WI38 (cell line): ENCODE results near the gene DTNB.
A peak's percentile ranks its signal among the peaks of the same experiment; 100 is the strongest.
"Not testable (repeated sequence)": the region's sequence is repeated elsewhere in the genome, so short reads cannot be mapped to it uniquely, and the experiment has no call there.

Experiments used
- H3K4me3 ChIP-seq: 2 replicates; pipeline ENCODE4 v1.5.1; 2011; ENCODE audit warnings: low read depth, mild to moderate bottlenecking, control low read depth, low read length
- CTCF ChIP-seq: IDR thresholded peaks from 2 replicates; pipeline ENCODE4 v1.5.1; 2012; ENCODE audit warnings: low read depth, mild to moderate bottlenecking, control low read depth, low read length

DTNB gene

GRCh38 chr2:25617948-25618646 is 55.3 kb downstream of the DTNB start:
- no peak overlapping the region for H3K4me3 ChIP-seq

GRCh38 chr2:25615920-25616319 is 57.5 kb downstream of the DTNB start:
- no peak for TF ChIP-seq CTCF
- H3K4me3 ChIP-seq = no peak overlapping the region

More at GRCh38 chr2:25617948-25618646, 55.3 kb downstream of the DTNB start:
- TF ChIP-seq CTCF = no peak

GRCh38 chr2:25615386-25615785 is 58.0 kb downstream of the DTNB start:
- H3K4me3 ChIP-seq = no peak overlapping the region
- no peak for TF ChIP-seq CTCF

GRCh38 chr2:25614711-25615110 is 58.7 kb downstream of the DTNB start:
- H3K4me3 ChIP-seq = no peak overlapping the region
- TF ChIP-seq CTCF = no peak

- H3K4me3 ChIP-seq = no peak overlapping the region
- TF ChIP-seq CTCF = no peak
These were observed 64.7 kb downstream of the DTNB start for GRCh38 chr2:25608718-25609117.

- 0 out of 2 replicates have a peak, but pooled peaks have one; percentile 16 for TF ChIP-seq CTCF
- H3K4me3 ChIP-seq = no peak overlapping the region
These were observed 66.5 kb downstream of the DTNB start for GRCh38 chr2:25606892-25607291.

GRCh38 chr2:25602333-25602723 is 71.0 kb downstream of the DTNB start:
- no peak for TF ChIP-seq CTCF
- H3K4me3 ChIP-seq = no peak overlapping the region

- not testable (repeated sequence) for H3K4me3 ChIP-seq
These were observed 71.6 kb downstream of the DTNB start for GRCh38 chr2:25601711-25602332.
